Urothelium cell line (cell line): ENCODE results near the gene DAB2IP.

Source experiments
- DNase-seq: peaks from one replicate; pipeline ENCODE4 v3.0.0; 2011; ENCODE audit warnings: low spot score, mixed read lengths
- FAIRE-seq: peaks from 2 replicates; lab custom pipeline; 2011; peaks lifted over from hg19 to GRCh38; lab: Jason Lieb, UNC

The DAB2IP gene

GRCh38 chr9:121720311-121721057 is 69.0 kb downstream of the DAB2IP start:
- no peak for FAIRE-seq

DNA sequence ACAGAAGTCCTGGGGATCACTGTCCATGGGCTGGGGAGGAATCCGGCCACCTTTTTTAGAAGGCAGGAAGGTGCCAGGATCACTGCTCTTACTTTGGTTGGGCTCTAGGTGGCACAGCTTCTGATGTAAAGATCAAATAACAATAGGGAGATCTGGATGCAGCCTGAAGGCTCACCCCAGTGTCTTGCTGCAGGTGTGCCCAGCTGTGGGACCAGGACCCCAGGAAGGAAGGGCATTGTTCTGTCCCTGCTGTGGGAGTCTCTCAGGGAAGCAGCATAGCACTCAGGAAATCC is 69.6 kb downstream of the DAB2IP start:
- DNase-seq = no peak
- FAIRE-seq = no peak

More at GRCh38 chr9:121720311-121721057, 69.0 kb downstream of the DAB2IP start:
- DNase-seq = no peak

GRCh38 chr9:121721770-121722169 is 70.3 kb downstream of the DAB2IP start:
- no peak for FAIRE-seq
- DNase-seq = no peak

GRCh38 chr9:121725008-121725775 is 73.8 kb downstream of the DAB2IP start:
- DNase-seq (no peak), FAIRE-seq (no peak)

DNA sequence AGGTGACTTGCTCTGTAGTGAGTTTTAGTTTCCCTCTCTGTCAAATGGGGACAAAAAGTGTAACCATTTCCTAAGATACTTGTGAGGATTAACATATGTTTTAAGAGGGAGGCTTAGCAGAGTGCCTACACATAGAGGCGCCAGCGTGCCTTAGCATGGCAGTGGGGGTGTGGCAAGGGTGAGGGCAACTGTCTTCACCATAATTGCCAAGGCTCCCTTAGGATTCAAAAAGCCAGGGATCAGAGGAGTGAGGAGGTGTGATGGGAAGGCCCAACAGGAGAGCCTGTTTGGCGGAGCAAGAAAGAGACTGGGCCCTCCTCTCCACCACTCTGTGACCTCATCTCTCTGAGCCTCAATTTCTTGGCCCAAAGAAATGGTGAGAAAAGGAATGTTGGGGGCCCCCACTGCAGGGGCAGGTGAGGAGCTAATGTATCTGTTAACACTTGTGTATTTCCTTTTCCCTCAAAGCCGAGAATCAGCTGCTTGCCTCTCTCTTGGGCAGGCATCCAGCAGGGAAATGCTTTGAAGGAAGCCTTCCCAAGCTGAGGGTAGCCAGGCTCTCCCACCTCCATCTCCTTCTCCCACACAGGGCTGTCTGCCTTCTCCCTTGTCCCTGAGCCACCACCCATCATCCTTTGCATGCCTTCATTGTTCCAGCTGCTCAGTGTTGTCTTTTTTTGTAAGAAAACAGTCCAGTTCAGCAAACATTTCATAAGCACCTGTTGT is 76.0 kb downstream of the DAB2IP start:
- FAIRE-seq (no peak), DNase-seq (no peak)

GRCh38 chr9:121728916-121729315 is 77.5 kb downstream of the DAB2IP start:
- FAIRE-seq = no peak
- no peak for DNase-seq

DNA sequence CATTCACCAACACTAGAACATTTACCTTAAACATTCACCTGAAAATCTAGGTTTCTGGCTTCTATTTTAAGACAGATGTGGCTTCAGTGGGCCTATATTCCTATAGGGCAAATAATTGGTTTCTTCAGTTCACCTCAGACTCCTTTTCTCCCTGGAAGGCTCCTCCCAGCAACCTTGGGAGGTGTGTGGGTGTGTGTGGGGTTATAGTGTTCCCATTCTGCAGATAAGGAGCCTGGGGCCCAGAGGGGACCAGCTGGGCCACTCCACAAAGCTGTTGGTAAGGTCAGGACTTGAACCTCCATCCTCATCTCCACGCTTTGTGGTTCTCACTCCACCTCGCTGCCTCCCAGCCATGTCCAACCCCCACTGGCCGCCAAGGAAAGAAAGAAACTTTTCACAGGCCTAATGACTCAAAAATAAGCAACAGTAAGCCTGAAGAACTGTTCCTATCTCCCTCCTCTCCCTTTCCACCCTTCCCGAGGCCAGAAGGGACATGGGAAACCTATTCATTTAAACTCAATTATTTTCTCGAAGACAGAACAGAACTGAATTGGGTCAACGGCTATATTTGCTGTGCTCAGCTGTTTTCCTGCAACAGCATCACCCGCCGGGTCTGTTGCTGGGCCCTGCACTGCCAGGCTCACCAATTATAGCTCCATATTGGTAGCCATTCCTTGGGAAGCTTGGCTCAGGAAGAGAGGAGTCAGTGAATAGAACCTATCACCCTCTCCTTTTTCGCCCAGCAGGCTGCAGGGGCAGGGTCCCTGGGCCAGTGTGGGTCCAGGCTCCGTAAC is 78.5 kb downstream of the DAB2IP start:
- FAIRE-seq = no peak
- DNase-seq = no peak

DNA sequence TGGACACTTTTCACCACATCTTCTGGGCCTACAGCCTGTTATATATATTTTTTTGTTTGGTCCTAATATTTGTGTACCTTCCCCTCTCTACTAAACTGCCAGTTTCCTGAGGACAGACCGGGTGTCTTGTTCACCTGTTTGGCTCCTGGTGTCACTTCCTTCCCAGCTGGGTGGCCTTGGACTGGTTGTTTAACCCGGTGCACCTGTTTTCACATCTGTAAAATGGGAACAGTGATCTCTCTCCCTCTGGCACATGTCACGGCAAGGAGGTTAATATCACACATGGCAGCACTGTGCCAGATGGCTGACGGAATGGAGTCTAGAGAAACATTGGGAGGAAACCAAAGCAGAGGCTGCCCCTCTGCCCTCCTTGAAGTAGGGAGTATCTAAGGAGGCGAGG is 79.7 kb downstream of the DAB2IP start:
- no peak for DNase-seq
- FAIRE-seq = no peak

GRCh38 chr9:121731919-121732318 is 80.5 kb downstream of the DAB2IP start:
- FAIRE-seq (no peak), DNase-seq (no peak)

DNA sequence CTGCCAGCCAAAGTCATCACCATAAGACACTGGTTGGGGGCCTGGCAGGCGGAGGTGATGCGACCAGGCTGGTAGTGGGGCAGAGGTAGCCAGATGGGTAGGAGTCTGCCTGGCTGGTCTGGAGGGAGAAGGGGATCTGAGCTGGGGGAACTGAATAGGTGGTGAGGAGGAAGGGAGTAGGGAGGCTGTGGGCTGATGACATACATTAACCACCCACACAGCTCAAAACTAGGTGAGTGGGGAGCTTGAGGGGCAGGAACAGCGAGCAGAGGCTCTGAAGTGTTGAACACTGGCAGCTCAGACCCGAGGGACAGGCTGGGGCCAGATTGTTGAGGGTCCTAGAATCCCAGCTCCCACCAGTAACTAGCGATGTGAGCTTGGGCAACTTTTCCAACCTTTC is 81.0 kb downstream of the DAB2IP start:
- DNase-seq (no peak), FAIRE-seq (no peak)

DNA sequence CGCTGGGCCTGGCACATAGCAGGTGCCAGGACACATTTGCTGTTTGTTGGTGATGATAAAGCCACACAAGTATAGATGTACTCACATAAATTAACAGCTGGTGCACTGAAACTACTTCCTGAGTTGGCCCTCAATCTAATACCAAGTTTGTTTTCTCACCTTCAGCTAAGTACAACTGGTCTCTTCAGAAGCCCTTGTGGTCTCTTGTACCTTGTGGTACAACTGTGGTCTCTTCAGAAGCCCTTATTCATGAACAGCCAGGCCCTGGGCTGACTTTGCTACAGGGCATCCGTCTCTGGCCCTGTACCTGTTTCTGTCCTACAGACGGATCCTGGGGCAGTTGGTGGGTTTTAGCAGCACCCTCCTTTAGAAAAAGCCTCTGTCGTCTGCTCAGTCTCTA is 81.5 kb downstream of the DAB2IP start:
- DNase-seq = no peak
- FAIRE-seq = no peak

DNA sequence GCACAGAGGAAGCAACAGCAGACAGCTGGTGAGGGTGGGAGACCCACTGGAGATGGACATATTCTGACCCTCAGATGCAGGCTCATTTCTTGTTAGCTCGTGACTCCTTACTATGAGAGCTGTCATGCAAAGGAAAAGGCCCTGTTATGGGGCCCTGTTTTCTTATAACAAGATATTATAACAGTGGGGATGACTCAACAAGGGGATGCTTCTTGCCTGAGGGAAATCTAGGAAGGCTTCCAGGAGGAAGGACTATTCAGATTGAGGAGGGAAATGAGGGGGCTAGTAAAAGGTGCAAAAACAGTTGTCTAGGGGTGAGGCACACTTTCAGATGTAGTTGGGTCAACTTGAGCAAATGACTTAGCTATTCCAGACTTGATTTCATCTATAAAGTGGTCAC is 83.0 kb downstream of the DAB2IP start:
- no peak for DNase-seq
- no peak for FAIRE-seq

- DNase-seq (no peak), FAIRE-seq (no peak)
These were observed 83.8 kb downstream of the DAB2IP start for GRCh38 chr9:121735065-121735792.

GRCh38 chr9:121735793-121736770 is 84.6 kb downstream of the DAB2IP start:
- DNase-seq (no peak), FAIRE-seq (no peak)

- FAIRE-seq (no peak), DNase-seq (peak; percentile 17)
These were observed 85.6 kb downstream of the DAB2IP start for GRCh38 chr9:121736934-121737462.

DNA sequence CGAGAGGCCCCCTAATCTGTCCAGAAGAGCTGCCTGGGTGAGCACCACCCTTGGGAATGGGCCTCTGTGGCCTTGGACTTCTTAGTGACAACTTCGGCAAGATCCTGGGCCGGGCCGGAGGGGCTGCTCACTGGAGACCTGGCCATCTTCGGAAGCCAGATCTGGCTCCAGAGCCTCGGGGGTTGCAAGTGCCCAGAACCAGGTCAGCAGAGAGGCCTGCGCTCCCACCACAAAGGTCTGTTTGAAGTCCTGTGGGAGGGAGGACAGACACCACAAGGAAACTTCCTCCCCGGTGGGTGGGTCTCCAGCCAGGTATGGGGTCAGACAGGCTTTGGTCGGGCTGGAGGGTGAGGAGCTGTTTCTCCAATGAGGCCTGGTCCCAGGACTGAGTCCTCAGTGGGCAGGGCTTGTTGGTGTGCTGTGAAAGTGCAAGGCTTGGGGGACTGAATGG is 86.1 kb downstream of the DAB2IP start:
- no peak for FAIRE-seq
- no peak for DNase-seq

GRCh38 chr9:121738411-121738810 is 87.0 kb downstream of the DAB2IP start:
- FAIRE-seq (no peak), DNase-seq (no peak)

GRCh38 chr9:121738968-121739367 is 87.5 kb downstream of the DAB2IP start:
- no peak for DNase-seq
- FAIRE-seq = no peak

GRCh38 chr9:121739971-121740370 is 88.5 kb downstream of the DAB2IP start:
- FAIRE-seq (no peak), DNase-seq (no peak)
